GM23248 (cell line): ENCODE measurements around the gene ZMIZ1.

Experiments used
- EZH2 ChIP-seq: fragments of 200-600 bp; sonication (generic); IDR thresholded peaks from 2 replicates; pipeline ENCODE4 v1.6.1; 2018; ENCODE audit warnings: antibody characterized with exemption, mild to moderate bottlenecking; ENCODE audit not compliant: insufficient read depth, poor library complexity, severe bottlenecking
- EZH2phosphoT487 ChIP-seq: fragments of 200-600 bp; sonication (generic); IDR thresholded peaks from 2 replicates; pipeline ENCODE4 v1.6.1; 2018; ENCODE audit warnings: antibody characterized with exemption, moderate library complexity, mild to moderate bottlenecking, low read depth; ENCODE audit not compliant: insufficient read depth

DNA sequence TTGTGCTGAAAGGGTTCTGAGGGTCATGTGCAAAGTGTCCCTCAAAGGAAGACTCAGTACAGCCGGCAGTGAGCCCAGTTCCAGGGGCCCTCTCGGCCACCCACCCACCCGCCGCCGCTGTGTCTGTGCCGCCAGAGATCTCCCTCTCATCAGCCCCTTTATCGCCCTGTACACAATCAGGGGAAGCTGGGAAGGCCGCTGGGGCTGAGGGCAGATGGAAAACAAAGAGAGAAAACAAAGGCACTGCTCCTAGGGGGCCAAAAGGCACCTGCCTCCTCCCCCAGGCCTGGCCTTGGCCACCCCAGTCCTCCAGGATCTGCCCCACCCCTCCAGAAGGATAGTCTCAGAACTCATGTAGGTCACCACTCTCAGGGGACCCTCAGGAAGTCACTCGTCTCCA is 67.0 kb downstream of the ZMIZ1 start:
- TF ChIP-seq EZH2phosphoT487 = no peak
- no peak for TF ChIP-seq EZH2
